ENCODE measurements around the gene NPC1L1. TPM values are rescaled to one million over a fixed set of nuclear protein-coding genes. Genes with fewer than 3 reads are reported as not detected.
A peak's percentile ranks its signal among the peaks of the same experiment; 100 is the strongest.

Gene NPC1L1
- total and polyA plus RNA-seq, 10 of the 15 experiments (the other 5 are each of a cell fraction or from before 2014, with no cell fraction given): 0.01 to 0.90 TPM; not detected in 8

- intact Hi-C loops (cut with micrococcal nuclease; ENCODE audit: unreplicated experiment) (loop anchor here (1.0 to 5.0 kb wide), 4 partner anchors 164 to 549 kb away; no protein-coding TSS in a partner anchor), in situ Hi-C loops (cut with MboI) (loop anchor here (5.0 kb wide), 3 partner anchors 254 to 549 kb away; no protein-coding TSS in a partner anchor)
- H3K79me2 ChIP-seq (ENCODE audit: control insufficient read depth, insufficient read depth, low read length): no peaks in the 10 kb centered on the region
- H3K9ac ChIP-seq (ENCODE audit: control insufficient read depth, insufficient read depth, low read length): no peak overlapping the region
- 0 out of 2 replicates have a peak overlapping the region, but pooled peaks have one; percentile 30 for H3K4me2 ChIP-seq (ENCODE audit: control insufficient read depth, insufficient read depth)
- BruUV-seq (replicated peaks): no TSS peak
- no peaks in the 10 kb centered on the region for H3K9me3 ChIP-seq (replicated peaks; ENCODE audit: control insufficient read depth, insufficient read depth, low read length)
- ChIA-PET CTCF (interaction anchor here (0.6 to 3.0 kb wide), 18 partner anchors 11 to 548 kb away, joined by 3 to 25 read pairs (median 4); partner anchors contain the start of genes H2AZ2 and PPIA), SMC1A (ENCODE audit: uncharacterized antibody, unreplicated experiment) (interaction anchor here (0.6 to 1.7 kb wide), 17 partner anchors 13 to 663 kb away, joined by 3 to 14 read pairs (median 4); partner anchors contain the start of genes H2AZ2 and OGDH), POLR2A (interaction anchor here (0.6 kb wide), 1 partner anchor 202 kb away, joined by 3 read pairs; no protein-coding TSS in a partner anchor), RAD21 (ENCODE audit: unreplicated experiment) (interaction anchor here (0.6 to 2.1 kb wide), 14 partner anchors 26 to 550 kb away, joined by 3 to 24 read pairs (median 4); partner anchors contain the start of gene H2AZ2)
- H2AFZ ChIP-seq (ENCODE audit: control insufficient read depth, low read depth, low read length): peak overlapping the region; percentile 66
- FAIRE-seq (peak; percentile 86), ATAC-seq (peak; percentile 95), DNase-seq (ENCODE audit: low read depth, low spot score) (peak; percentile 53)
- H3K27me3 ChIP-seq (replicated peaks in 1 of 2; ENCODE audit: control insufficient read depth in 2 of 2, insufficient read depth in 2 of 2, low read length in 1 of 2): no peaks in the 10 kb centered on the region
- WGBS (ENCODE audit: insufficient coverage, insufficient replicate concordance, low lambda C conversion rate, missing lambda C conversion rate): 17% methylated on average over 6 of the region's 6 CpGs
- H4K20me1 ChIP-seq (ENCODE audit: control insufficient read depth, insufficient read depth): no peaks in the 10 kb centered on the region
- no peaks in the 10 kb centered on the region for H3K36me3 ChIP-seq (ENCODE audit: control insufficient read depth in 2 of 2, insufficient read depth in 2 of 2, low read length in 1 of 2)
- H3K4me1 ChIP-seq (ENCODE audit: control insufficient read depth, insufficient read depth, low read length): peaks cover 5% of the 10 kb centered on the region
- H3K27ac ChIP-seq (ENCODE audit: control insufficient read depth, insufficient read depth): no peak overlapping the region
- H3K4me3 ChIP-seq: no peak overlapping the region
- TF ChIP-seq RELA (IDR thresholded peaks at IDR 0.05; ENCODE audit: borderline replicate concordance, partially characterized antibody) (peak; percentile 21), FOS (IDR thresholded peaks at IDR 0.05; ENCODE audit: borderline replicate concordance, extremely low read depth, insufficient read length) (no peak), RAD21 (IDR thresholded peaks at IDR 0.05; ENCODE audit: insufficient read depth, low read depth, low read length) (peak; percentile 94), KAT2A (conservative IDR thresholded peaks at IDR 0.05; ENCODE audit: control insufficient read depth, low read depth, low read length) (no peak), ZBTB11 (CRISPR knock-in tag; IDR thresholded peaks at IDR 0.05) (no peak), IKZF1 (conservative IDR thresholded peaks at IDR 0.05) (no peak), IKZF2 (IDR thresholded peaks at IDR 0.05) (no peak), BACH1 (IDR thresholded peaks at IDR 0.05; ENCODE audit: borderline replicate concordance) (no peak), BCL11A (IDR thresholded peaks at IDR 0.05; ENCODE audit: low read depth, low read length) (no peak), MLLT1 (IDR thresholded peaks at IDR 0.05) (peak; percentile 47; the same call in 1 of the 2 replicates), NR2C1 (IDR thresholded peaks at IDR 0.05) (no peak; the same call in 1 of the 2 replicates), SMC3 (IDR thresholded peaks at IDR 0.05; ENCODE audit: borderline replicate concordance, low read length) (peak; percentile 84; the same call in 1 of the 2 replicates), STAT3 (IDR thresholded peaks at IDR 0.05; ENCODE audit: low read depth, low read length) (no peak), ZNF24 (IDR thresholded peaks at IDR 0.05) (peak; percentile 35; the same call in 1 of the 2 replicates), ATF7 (IDR thresholded peaks at IDR 0.05; ENCODE audit: low read depth) (0 out of 2 replicates have a peak, but pooled peaks have one; percentile 21)
These were observed 46.9 kb upstream of the NPC1L1 start for GRCh38 chr7:44587843-44588711.
